ENCODE data around the gene C17orf67.

The C17orf67 gene, protein sequence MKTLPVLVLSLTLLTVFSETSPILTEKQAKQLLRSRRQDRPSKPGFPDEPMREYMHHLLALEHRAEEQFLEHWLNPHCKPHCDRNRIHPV

DNA sequence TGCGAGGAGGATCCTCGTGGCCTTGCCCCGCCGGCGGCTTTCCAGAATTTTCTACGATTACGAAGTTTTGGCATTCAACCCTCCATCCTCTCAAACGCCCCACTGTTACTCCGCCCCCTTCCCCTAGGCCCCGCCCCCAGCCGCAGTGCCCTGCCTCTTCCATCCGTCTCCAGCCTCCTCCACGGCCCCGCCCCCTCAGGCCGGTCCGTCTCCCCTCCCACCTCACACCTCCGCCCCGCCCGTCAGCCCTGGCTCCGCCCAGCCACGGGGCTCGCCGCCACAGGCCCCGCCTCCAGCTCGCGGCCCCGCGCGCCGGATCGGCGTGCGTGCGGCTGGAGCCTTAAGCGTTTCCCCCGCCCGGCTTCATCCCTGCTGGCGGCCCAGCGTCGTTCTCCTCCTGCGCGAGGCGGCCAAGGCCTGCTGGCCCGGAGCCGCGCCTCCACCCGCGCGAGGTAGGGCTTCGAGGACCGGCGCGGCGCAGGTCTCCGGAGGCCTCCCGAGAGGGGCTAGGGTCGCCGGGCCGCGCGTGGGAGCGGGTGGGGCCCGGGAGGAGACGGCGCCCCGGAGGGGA is at the start of gene C17orf67, which contains the start of gene DGKE:
Gene C17orf67, minus strand, starts transcription at position 112 of the 571 bp plus-strand sequence. CDS start 18,110 bp downstream, outside the sequence.
Gene DGKE, plus strand, starts transcription at position 343 of the 571 bp plus-strand sequence. CDS start 645 bp downstream, outside the sequence.
- peak; percentile 99 for DNase-seq

DNA sequence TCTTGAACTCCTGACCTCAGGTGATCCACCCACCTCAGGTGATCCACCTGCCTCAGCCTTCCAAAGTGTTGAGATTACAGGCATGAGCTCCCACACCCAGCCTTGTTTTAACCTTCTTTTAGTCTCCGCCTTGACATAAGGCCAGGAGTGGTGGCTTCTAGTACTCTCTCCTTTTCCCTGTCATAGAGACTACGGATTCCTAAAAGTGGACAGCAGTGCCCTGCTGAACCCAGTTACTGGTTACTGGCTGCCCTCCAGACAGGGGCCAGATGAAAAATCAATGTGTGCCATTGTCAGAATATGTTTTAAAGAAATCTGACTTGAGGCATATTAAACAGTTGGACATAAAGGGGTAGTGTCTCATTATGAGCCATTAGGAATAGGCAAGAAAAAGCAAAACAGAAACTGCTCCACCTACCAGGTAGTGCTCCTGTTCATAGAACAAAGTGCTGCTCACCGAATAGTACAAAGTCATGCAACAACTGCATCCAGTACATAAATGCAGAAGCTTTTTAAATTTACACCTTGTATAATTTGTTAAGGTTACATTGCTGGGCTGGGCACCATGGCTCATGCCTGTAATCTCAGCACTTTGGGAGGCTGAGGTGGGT is 48.1 kb upstream of the C17orf67 start:
- DNase-seq: no peak

DNA sequence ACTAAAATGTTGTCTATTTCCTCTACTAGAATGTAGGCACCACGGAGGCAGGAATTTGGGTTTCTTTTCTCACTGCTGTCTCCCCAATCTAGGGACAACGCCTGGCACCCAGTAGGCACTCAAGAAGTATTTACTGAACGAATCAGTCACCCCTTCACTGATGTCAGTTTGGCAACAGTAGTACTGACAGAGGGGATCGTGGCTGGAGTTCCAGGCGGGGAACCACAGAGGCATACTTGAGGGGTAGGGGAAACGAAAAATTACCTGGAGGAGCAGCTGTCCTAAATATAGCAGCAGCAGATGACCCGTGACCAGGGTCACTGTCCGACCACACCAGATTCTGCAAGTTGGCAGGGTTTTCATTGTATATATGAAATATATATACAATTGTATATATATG is 46.9 kb upstream of the C17orf67 start:
- no peak for DNase-seq

DNA sequence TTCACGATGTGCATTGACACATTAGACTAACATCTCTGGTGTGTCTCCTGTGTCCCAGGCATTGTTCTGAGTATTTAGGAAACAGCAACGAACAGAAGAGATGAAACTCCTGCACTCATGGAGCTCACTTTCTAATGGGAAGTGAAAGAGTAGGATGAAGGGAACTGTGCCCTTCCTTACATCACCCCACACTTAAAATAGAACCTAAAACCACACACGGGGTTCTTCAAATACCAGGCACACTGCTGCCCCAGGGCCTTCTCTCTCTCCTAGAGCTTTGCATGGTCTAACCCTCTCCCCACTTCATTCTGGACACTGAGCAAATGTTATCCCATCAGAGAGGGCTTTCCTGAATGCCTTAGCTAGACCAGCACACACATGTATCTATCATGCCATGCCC is 46.4 kb upstream of the C17orf67 start:
- DNase-seq: no peak

DNA sequence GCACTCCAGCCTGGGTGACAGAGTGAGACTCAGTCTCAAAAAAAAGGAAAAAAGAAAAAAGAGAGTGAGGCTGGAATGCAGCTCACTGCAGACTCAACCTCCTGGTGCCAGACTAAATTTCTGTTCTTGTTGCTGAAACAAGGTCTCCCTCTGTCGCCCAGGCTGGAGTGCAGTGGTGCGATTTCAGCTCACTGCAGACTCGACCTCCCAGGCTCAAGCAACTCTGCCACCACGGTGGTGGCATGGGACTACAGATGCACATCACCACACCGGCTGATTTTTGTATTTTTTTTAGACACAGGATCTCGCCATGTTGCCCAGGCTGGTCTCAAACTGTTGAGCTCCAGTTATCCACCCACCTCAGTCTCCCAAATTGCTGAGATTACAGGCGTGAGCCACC is 45.6 kb upstream of the C17orf67 start:
- DNase-seq: no peak

DNA sequence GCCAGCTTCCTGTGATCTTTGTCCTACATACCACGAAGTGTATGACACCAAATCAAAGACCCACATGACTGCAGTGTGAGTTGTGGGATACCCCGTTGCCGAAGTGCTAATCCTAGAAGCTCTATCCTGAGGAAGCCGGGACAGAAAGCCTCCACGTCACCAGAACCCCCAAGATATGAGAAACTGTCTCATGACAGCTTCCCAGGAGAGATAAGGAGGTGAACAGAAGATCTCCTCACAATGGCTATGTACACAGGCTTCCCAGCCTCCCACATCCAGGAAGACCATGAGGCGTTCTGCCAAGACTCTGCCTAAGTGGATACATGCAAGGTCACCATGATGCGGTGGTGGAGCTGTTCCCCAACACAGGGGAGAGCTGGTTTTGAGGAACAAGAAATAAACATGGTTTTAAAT is 43.1 kb upstream of the C17orf67 start:
- DNase-seq: no peak

DNA sequence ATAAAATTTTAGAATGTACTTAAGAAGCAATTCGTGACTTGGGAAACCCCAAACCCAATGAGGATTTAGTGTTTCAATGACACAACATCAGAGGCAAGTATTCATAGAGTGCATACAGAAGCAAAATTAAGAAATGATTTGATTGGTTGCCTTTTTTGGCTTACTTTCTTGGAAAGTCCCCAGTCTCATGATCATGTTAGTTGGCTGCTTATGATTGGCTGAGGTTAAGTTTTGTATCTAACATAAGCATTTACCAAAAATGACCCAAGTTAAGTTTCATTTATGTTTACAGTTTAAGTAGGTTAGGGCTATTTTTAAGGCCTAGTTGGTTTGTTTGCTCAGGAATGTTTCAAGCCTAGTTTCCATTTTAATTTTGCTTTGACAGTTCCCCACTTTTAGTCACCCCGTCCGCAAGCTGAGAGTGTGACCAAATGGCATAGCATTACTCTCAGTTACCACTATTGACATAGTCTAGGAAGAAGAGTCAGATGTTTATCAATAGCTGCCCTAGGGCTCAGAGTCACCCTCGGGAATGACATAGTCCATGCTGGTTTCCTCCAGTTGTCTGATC is 36.4 kb upstream of the C17orf67 start:
- no peak for DNase-seq

DNA sequence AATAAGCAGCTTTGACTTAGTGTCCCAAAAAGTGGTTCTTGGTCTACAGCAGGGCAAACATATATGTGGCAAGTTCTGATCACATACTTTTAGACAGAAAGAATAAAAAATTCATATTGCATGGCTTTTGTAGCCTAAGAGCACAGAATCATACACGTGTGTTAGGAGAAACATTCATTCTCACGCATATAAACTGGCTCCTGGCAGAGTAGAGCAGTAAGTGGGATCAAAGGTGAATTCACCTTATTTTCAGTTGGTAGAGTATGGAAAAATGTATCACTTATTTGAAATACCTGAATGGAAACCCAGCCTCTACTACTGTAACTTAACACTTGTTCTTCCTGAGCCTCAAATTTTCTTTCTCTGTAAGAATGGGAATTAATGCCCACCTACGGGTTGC is 35.0 kb upstream of the C17orf67 start:
- no peak for DNase-seq

DNA sequence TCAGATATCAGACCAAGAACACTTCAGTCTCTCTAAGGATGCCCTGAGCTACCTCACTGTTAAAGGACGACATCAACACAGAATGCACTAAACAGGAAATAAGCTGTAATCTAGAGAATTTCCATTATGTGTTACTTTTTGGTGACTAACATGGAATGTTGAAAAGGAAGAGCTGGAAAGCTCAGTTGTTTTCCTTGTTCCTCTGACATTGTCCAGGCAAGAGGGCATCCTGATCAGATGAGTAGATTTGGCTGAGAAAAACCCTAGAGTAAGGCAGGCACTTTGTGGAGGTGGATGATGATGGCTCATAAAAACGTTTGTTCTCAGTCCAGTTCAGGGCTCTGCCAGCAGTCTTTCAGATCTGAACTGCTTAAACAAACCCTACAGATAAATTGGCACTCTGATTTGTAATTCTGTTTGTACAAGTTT is 34.2 kb upstream of the C17orf67 start:
- DNase-seq: no peak

DNA sequence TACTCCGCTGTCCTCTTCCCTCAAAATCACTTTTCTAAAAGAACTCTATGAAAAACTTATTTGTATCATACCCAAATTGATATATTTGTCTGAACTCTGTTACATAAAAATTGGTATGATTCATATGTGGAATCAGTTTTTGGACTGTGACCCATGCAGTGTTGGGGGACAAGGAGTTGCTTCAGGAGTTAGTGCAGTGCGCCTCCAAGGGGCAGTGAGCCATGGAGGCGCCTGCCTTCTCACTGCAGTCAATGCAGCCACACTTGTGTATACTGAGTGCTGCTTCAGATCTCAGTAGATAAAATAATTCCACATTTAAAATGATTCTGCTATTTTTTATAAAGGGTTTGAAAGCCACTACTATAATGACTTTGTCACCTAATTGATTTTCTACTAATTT is 32.8 kb upstream of the C17orf67 start:
- no peak for DNase-seq

DNA sequence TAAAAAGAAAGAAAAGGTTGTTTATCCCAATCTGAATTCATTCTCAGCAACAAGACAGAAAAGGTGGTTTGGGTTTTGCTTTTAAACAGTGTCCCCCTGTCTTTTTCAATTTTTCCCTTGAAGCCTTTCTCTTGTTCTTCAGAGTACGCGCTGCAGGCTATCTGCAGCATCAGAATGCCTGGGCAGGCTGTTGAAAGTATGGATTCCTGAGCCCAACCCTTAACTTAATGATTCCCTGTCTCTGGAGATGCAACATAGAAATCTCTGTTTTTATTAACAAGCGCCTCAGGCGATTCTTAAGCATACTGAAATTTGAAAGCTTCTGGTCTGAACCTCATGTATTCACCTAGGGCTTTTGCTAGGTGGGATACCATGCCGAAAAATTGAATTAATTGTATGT is 32.4 kb upstream of the C17orf67 start:
- no peak for DNase-seq

DNA sequence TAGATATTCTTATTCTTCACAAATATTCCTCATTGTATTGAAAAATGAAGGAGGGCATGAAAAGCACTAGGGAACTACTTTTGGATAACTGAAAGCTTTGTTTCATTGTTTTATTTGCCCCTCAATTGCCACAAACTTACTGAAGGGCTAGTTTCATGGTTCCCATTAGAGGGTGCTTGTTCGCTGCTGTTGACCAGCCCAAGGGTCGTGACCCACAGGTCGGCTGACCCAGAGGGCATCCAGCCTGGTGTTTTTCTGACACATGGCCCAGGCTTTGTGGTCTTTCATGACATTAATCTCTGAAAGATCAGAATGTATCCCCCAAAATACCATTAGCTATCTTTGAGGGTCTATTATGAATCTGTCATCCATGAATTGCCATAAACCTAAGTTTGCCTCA is 30.3 kb upstream of the C17orf67 start:
- DNase-seq: no peak

DNA sequence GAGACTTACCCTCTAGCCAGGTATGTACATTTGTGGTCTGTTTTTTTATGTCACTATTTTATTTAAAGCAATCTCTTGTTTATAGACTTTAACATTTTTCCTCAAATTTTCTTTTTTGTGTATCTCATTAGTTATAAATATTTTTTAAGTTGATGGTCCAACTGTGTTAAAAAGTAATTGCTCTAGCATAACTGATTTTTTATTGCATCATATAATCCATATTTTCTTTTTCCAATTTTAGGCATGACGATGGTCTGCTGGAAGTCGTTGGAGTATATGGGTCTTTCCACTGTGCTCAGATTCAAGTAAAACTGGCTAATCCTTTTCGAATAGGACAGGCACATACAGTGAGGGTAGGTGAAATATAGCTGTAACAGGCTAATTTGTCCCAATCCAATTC is 28.2 kb upstream of the C17orf67 start:
- no peak for DNase-seq

DNA sequence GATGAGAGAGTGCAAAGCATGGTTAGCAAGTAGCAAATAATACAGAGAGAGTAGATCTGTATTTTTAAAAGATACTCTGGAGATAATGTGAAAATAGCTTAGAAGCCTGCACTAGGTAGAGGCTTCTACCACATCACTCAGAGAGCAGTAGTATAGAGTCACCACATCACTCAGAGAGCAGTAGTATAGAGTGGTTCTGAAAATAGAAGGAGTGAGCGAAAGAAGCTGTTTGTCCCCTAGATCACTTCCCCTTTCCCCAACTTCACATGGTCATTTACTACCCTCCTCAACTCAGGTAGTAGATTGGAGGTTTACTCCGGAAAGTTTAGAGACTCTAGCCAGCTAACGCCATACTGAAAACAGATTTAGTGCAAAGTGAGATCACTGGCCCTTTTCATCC is 17.3 kb upstream of the C17orf67 start:
- DNase-seq: no peak

DNA sequence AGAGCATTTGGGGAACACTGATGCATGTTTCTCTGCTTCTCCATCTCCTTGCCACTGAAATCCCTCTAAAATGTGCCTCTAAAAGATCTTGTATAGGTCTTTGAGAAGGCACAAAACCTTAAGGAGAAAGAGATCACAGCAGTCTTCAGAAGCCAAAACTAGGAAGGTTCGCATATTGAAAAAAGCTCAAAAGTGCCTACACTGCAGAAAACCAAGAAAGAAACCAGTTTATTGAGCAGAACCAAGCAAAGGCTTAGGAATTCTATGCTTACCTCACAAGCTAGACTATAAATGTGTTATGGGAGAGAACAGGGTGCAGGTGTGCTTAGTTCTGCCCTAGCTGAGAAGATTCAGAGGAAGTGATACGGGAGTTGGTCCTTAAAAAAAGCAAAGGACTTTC is 16.9 kb upstream of the C17orf67 start:
- DNase-seq: no peak

DNA sequence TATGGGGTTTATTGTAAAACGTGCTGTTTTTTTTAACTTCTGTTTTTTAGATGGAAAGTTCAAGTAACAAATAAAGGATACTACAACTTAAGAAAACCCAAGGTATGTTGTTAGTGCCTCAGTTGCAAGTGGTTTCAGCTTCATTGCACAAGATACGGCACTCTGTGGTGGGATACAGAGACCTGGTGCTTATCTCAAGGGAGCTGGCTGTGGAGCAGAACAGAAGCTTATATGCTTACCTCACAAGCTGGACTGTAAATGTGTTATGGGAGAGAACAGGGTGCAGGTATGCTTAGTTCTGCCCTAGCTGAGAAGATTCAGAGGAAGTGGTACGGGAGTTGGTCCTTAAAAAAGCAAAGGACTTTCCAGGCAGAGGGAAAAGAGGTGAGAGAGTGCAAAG is 15.4 kb upstream of the C17orf67 start:
- no peak for DNase-seq

DNA sequence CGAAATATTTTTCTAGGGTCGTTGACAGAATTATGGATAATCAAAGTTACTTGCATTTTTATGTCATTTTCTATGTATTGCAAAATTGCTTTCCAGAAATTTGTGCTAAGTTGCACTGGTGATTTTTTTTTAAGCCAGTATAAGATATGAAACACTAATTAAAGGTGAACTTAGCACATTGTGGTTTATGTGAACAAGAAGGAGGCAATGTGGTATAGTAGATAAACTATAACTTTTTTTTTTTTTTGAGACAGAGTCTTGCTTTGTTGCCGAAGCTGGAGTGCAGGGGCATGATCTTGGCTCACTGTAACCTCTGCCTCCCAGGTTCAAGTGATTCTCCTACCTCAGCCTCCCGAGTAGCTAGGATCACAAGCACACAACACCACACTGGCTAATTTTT is 13.4 kb upstream of the C17orf67 start:
- DNase-seq: no peak

DNA sequence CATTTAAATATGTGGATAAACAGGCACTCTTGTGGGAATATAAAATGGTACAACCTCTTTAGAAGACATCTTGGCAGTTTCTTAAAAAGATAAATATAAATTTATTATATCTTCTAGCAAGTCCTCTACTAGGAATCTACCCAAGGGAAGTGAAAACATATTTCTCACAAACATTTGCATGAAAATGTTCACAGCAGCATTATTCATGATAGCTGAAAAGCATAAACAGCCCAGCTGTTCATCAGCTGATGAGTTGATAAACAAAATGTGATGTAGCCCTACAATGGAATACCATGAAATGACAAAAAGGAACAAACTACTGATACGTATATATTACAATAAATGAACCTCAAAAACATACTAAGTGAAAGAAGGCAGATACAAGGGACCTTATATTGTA is 12.2 kb upstream of the C17orf67 start:
- DNase-seq: no peak

DNA sequence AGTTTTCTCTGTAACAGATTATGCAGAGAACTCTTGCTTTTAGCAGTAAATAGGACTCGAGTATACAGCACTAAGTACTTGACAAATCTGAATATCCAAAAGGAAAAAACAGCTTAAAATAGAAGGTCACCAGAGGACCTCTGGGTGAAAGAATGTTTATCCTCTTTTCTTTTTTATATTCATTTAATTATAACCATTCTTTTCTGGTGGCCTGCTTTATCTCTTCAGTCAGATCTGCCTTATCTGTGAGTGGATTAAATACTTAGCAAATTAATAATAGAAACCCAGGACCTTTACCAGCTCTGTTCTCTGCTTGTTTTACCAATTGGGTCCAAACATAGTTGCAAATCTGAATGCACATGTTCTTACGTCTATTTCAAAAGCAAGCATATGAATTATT is 8.9 kb upstream of the C17orf67 start:
- no peak for DNase-seq

DNA sequence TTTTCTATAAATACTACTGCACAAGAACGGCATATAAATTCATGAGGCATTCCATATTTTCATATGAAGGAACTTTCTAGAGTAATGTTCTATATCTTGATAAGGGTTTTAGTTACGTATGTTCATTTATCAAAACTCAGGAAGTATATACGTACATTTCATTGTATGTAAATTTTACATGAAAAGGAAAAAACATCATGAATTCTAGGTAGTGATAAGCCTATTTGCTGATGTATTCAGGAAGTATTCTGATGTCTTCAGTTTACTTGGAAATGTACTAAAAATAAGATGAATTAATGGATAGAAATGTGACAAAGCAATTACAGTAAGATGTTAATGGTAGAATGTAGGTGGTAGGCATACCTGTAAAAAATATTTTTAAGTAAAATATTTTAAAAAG is 5.0 kb upstream of the C17orf67 start:
- DNase-seq: no peak

DNA sequence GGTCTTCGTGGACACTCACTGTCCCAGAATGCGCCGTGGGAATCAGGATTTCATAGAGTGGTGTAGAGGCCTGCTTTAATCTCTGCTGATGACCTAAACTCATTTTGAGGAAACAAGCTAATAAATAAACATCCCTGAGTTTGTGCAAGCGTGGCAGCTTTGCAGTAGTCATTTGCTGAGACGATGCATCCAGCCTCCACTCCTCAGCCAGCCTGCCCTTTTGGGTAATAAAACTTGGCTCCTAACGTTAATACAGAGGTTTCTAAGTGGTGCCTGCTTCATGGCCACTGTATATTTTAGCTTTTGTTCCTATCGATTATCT is 1.5 kb upstream of the C17orf67 start:
- DNase-seq: no peak

DNA sequence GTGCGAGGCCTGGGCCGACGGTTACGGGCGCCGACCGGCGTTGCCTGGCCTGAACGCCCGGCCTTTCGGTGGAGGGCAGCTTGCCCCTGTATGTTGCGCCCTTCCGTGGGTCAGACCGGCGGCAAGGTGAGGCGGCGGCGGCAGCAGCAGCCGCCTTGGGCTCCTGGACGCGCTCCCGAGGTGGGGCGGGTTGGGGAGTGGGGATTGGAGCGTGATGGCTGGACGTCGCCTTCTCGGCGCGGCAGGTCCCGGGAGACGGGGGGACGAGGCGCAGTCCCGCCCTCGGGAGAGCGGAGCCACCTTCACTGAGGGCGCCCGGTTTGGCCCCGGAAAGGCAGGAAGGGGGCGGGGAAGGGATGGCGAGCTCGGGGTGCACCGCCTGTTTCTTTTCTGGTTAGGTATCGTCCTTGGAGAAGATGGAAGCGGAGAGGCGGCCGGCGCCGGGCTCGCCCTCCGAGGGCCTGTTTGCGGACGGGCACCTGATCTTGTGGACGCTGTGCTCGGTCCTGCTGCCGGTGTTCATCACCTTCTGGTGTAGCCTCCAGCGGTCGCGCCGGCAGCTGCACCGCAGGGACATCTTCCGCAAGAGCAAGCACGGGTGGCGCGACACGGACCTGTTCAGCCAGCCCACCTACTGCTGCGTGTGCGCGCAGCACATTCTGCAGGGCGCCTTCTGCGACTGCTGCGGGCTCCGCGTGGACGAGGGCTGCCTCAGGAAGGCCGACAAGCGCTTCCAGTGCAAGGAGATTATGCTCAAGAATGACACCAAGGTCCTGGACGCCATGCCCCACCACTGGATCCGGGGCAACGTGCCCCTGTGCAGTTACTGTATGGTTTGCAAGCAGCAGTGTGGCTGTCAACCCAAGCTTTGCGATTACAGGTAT is 902 bp upstream of the C17orf67 start:
- DNase-seq: peak; percentile 77

DNA sequence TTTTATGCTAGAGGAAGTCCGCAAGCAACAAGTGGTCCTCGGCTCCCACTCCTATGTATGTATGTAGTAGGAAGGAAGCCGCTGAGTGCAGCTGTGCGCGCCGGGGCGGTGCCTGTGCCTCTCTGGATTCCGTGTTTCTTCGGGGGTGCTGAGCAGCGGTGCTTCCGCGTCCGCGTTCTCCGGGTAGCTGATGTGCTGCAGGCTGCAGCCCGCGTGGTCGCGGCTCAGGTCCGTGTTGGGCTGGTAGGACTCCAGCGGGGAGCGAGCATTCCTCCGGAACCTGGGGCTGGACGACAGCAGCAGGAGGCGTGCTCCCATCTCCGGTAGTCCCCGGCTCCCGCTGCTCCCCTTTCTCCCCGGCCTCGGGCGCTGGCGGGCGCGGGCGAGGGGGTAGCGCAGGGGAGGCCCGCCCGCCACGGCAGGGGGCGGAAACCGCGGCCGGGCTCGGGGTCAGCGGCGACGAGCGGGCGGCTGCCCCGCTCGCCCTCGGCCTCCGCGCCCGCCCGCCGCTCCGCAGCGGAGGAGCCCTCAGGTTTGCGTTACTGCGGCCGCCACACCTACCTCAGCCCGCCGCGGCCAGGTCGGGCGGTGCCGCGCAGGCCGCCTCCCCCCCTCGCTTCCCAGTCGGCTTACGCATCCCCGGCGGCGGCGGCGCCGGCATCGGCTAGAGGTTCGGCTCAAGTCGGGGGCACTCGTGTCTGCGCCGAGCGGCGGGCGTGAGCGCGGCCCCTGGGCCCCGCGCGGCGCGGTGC is 487 bp downstream of the C17orf67 start:
- DNase-seq: peak; percentile 78

All from stimulated activated CD8-positive, alpha-beta memory T cell treated with anti-CD3 and anti-CD28 coated beads, Interleukin-4, amount 100 ng/mL, for 48 hours (primary cell).